Tibial nerve (tissue), 4 donors: ENCODE results near the gene NCK2.

Experiments used
- CTCF ChIP-seq, 5 experiments: fragments of 200-600 bp in 3 of 5; fragments of 450-650 bp in 2 of 5; sonication (generic) in 3 of 5; IDR thresholded peaks; one replicate each; pipeline ENCODE4 v1.5.1; 2016 to 2019; ENCODE audit warnings: antibody characterized with exemption in 5 of 5, mild to moderate bottlenecking in 3 of 5, moderate library complexity in 2 of 5
- EP300 ChIP-seq, 2 donors: sonication (generic); formaldehyde crosslinking; IDR thresholded peaks; one replicate each; pipeline ENCODE4 v1.6.1; 2017; ENCODE audit warnings: antibody characterized with exemption in 2 of 2, mild to moderate bottlenecking in 1 of 2

GRCh38 chr2:105872142-105872728 is 127.5 kb downstream of the NCK2 start:
- no peak for TF ChIP-seq EP300 (IDR thresholded peaks at IDR 0.05)
- TF ChIP-seq CTCF (IDR thresholded peaks at IDR 0.05) = no peak
